ENCODE data around the gene IL3RA. TPM values are rescaled to one million over a fixed set of nuclear protein-coding genes. Genes with fewer than 3 reads are reported as not detected.

Gene IL3RA
- total RNA-seq, 1 experiment from 2014 or later, result not detected

DNA sequence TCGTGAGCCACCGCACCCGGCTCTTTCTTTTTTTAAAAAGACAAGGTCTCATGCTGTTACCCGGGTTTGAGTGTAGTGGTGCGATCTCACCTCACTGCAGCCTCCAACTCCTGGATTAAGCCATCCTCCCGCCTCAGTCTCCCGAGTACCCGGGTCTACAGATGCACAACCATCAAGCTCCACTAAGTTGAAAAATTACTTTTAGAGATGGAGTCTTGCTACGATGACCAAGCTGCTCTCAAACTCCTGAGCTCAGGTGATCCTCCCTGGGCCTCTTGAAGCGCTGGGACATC, 53.4 kb downstream of the IL3RA start:
- Histone ChIP-seq H3K4me3 (peak overlapping the region; percentile 97), H3K9me3 (no peaks in the 10 kb centered on the region), H3K27me3 (no peaks in the 10 kb centered on the region), H3K36me3 (peaks cover 73% of the 10 kb centered on the region)
- no peak for DNase-seq

DNA sequence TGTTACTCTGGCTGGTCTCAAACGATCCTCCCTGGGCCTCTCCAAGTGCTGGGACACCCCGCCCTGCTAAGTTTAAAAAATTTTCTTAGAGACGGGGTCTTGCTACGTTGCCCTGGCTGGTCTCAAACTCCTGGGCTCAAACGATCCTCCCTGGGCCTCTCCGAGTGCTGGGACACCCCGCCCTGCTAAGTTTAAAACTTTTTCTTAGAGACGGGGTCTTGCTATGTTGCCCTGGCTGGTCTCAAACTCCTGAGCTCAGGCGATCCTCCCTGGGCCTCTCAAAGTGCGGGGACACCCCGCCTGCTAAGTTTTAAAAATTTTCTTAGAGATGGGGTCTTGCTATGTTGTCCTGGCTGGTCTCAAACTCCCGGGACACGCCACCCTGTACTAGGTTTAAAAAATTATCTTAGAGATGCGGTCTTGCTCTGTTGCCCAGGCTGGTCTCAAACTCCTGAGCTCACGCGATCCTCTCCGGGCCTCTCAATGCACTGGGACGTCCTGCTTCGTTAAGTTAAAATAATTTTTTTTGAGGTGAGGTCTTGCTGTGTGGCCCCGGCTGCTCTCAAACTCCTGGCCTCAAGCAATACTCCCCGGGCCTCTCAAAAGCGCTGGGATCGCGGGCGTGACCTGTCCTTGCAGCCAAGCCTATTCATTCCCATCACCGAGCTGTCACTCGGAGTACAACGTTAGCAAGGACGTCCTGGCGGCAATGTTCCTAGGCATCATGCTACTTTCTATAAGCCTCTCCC, 54.2 kb downstream of the IL3RA start:
- Histone ChIP-seq H3K4me3 (peak overlapping the region; percentile 97), H3K9me3 (no peaks in the 10 kb centered on the region), H3K27me3 (no peaks in the 10 kb centered on the region), H3K36me3 (peaks cover 70% of the 10 kb centered on the region)
- DNase-seq, result no peak

DNA sequence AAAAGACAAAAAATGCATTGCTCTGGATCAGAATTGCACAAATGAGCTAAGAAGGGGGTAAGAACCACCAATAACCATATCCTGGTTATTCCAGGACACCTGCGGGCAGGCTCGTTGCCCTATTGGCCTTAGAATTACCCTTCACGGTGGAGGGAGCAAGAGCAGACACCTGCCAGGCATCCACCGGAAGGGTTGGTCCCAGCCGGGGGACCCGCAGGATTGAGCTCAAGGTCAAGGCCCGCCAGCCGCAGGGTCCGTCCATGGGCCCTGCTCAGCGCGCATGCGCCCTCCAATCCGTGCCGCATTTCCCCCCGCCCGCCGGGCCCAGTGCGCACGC, 54.8 kb downstream of the IL3RA start:
- no peak for DNase-seq
- Histone ChIP-seq H3K4me3 (peak overlapping the region; percentile 97), H3K36me3 (peaks cover 70% of the 10 kb centered on the region), H3K27me3 (no peaks in the 10 kb centered on the region), H3K9me3 (no peaks in the 10 kb centered on the region)

DNA sequence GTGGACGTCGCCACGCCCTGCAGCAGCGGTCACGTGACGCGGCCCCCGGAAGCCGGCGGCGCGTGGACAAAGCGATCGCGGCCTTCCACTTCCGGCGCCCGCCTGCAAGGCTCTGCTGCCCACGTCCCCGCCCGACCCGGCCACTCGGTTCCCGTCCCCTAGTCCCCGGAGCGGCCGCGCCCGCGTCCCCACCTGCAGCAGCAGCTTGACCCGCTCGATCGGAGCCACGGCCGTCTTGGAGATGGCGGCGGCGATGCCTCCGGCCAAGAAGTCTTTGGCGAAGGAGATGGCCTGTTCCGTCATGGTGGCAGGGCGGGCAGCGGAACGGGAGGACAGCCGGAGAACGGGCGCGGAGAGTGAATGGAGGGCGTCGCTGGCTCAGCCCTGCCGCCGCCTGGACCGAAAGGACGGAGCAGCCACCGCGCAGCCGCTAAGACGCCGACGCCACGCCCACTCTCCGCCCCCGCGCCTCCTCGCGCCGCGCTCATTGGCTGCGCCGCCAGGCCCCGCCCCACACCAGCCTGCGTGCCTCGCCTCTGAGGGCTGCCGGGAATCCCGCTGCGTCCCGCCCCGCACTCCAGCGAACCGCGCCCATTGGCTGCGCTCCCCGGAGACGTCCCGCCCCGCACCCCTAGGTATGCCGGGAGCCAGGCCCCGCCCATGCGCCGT, 55.3 kb downstream of the IL3RA start, which contains the start of gene SLC25A6:
TSS of gene SLC25A6 (minus strand) at position 407 of the 669 bp plus-strand sequence. CDS start at position 303, 104 bp downstream.
- Histone ChIP-seq H3K9me3 (no peaks in the 10 kb centered on the region), H3K4me3 (peak within 1 kb of the TSS; percentile 97), H3K36me3 (peaks cover 70% of the 10 kb centered on the region), H3K27me3 (no peaks in the 10 kb centered on the region)
- peak; percentile 100 for DNase-seq

DNA sequence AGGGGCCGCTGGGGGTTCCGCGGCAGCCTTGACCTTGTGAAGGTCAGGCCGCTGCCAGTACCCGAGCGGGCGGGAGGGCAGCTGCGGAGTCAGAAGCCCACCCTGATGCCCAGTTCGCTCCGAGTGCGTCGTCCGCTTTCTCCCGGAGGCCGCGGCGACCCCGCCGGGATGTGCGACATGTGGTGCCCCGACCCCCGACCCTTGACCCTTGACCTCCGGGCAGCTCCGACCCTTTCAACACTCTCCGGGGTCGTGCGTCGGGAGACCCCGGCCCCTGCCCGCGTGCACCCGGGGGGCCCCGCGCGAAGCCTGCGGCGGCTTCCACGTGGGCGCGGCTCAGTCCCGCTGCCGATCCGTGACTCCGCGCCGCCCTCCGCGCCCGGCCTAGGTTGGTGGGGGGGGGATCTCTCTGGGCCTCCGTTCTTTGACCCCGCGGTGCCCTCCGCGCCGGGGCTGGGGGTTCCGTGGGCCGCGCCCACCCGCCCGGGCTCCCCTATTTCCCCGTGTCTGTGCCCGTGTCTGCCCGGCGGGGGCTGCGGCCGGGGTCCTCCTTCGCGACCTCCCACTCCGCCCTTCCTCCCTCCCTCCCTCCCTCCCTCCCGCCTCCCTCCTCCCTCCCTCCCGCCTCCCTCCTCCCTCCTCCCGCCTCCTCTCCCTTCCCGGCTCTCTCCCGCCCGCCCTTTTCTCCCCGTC, 55.9 kb downstream of the IL3RA start:
- Histone ChIP-seq H3K9me3 (no peaks in the 10 kb centered on the region), H3K4me3 (peak overlapping the region; percentile 97), H3K27me3 (no peaks in the 10 kb centered on the region), H3K36me3 (peaks cover 65% of the 10 kb centered on the region)
- DNase-seq, result peak; percentile 92

DNA sequence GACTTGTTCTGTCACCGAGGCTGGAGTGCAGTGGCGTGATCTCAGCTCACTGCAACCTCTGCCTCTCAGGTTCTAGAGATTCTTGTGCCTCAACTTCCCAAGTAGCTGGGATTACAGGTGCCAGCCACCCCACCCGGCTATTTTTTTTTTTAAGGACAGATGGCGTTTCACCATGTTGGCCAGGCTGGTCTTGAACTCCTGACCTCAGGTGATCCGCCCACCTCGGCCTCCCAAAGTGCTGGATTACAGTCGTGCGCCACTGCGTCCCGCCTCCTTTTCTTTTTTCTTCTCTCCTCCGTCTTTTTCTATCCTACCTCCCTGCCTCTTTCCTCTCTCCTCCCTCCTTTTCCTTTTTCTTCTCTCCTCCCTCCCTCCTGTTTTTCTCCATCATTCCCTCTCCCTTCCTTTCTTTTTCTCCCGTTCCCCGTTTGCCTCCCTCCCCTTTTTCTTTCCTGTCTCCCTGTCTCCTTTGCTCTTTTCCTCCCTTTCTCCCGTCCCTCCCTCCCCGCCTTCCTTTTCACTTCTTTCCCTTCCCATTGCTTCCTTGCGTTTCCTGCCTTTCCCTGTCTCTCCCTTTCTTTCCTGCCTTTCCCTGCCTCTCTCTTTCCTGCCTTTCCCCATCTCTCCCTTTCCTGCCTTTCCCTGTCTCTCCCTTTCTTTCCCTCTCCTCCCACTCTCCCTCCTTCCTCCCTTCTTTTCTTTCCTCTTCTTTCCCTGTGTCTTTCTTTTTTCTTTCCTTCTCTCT, 57.5 kb downstream of the IL3RA start:
- no peak for DNase-seq
- no peaks in the 10 kb centered on the region for H3K9me3 ChIP-seq
- no peaks in the 10 kb centered on the region for H3K27me3 ChIP-seq
- peaks cover 62% of the 10 kb centered on the region for H3K36me3 ChIP-seq
- H3K4me3 ChIP-seq, result peak overlapping the region; percentile 97

DNA sequence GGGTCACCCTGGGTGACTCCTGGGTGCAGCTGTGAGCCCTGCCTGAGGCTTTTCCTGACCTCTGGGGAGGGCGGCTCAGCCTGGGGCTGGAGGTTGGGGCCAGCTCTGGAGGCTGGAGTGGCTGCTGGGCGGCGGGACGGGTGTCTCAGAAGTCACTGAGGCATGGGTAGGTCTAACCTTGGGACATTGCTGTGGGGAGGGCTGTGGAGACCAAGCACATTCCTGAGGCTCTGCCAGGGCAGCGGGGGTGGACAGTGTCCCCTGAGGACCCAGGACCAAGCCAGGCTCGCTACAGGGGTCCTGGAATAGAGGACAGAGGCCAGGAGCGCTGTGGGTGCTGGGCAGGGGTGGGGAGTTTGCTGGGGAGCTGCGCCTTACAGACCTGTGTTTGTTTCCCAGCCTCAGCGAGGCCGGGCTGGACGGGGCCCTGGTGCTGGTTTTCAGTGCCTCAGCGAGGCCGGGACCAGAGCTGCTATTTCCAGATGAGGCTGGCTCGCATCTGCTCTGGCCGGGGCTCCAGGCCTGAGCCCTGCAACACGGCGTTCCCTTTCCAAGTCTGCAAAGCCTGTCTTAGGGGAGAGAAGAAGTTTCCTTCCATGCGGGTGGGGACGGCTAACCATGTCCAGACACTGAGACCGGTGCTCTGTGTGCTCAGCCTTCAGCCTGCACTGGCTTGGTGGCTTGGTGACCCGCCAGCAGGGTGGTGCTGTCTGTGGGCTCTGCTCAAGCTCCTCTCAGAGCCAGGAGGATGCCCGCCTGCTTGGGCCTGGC, 58.3 kb downstream of the IL3RA start:
- Histone ChIP-seq H3K4me3 (peak overlapping the region; percentile 4; the same call in 1 of the 2 replicates), H3K36me3 (peaks cover 61% of the 10 kb centered on the region), H3K9me3 (no peaks in the 10 kb centered on the region), H3K27me3 (no peaks in the 10 kb centered on the region)
- DNase-seq, result no peak

DNA sequence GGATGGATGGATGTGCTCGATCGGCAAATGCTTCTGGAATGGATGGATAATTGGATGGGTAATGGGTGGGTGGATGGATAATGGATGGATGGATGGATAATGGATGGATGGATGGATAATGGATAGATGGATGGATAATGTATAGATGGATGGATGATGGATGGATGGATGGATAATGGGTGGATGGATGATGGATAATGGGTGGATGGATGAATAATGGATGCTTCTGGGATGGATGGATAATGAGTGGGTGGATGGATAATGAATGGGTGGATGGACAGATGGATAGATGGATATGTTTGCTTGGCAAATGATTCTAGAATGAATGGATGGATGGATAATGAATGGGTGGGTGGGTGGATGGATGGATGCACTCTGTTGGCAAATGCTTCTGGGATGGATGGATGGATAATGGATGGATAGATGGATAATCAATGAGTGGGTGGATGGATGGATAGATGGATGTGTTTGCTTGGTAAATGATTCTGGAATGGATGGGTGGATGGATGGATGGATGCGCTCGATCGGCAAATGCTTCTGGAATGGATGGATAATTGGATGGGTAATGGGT, 59.1 kb downstream of the IL3RA start:
- Histone ChIP-seq H3K27me3 (no peaks in the 10 kb centered on the region), H3K36me3 (peaks cover 61% of the 10 kb centered on the region), H3K9me3 (no peaks in the 10 kb centered on the region), H3K4me3 (no peak overlapping the region)
- DNase-seq, result no peak

DNA sequence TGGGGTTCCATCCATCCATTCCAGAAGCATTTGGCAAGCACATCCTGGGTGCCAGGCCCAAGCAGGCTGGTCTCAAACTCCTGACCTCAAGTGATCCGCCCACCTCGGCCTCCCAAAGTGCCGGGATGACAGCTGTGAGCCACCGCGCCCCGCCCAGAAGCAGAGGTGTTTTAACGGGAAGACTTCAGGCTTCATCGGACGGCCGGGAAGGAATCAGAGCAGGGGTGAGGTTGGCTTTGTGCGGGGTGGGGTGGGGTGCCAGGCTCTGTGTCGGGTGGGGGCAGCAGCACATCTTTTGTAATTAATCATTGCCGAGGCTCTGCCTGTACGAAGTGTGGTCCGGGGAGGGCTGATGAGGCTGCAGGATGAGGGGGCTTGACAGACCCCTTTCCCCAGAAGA, 60.4 kb downstream of the IL3RA start:
- Histone ChIP-seq H3K4me3 (no peak overlapping the region), H3K27me3 (no peaks in the 10 kb centered on the region), H3K36me3 (peaks cover 61% of the 10 kb centered on the region), H3K9me3 (no peaks in the 10 kb centered on the region)
- DNase-seq, result no peak

DNA sequence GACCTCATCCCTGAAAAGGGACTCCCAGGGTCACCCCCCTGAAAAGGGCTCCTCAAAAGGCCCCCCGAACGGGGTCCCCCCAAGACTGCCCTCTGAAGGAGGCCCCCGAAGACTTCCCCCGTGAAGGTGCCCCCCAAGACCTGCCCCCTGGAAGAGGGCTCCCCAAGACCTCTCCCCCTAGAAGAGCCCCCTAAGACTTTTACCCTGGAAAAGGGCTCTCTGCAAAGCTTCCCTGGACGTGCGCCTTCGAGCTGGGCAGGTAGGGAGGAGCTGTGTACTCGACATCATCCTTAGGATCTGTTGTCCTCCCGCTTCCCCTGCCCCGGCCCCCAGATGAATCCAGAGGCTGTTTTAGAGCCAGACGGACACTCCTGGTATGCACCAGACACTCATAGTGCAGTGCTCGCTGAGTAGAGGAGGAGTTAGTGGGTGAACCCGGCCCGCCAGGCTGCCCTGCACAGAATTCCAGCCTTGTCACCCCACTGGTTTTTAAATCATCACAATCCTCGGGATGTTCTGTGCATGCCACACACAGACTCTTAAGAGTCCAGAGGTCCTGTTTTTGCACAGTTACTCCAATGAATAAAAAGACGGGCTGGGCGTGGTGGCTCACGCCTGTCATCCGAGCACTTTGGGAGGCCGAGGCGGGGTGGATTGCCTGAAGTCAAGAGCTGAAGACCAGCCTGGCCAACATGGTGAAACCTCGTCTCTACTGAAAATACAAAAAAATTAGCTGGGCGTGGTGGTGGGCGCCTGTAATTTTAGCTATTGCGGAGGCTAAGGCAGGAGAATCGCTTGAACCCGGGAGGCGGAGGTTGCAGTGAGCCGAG, 61.1 kb downstream of the IL3RA start:
- no peaks in the 10 kb centered on the region for H3K27me3 ChIP-seq
- H3K9me3 ChIP-seq, result no peaks in the 10 kb centered on the region
- peaks cover 63% of the 10 kb centered on the region for H3K36me3 ChIP-seq
- no peak for DNase-seq
- no peak overlapping the region for H3K4me3 ChIP-seq

DNA sequence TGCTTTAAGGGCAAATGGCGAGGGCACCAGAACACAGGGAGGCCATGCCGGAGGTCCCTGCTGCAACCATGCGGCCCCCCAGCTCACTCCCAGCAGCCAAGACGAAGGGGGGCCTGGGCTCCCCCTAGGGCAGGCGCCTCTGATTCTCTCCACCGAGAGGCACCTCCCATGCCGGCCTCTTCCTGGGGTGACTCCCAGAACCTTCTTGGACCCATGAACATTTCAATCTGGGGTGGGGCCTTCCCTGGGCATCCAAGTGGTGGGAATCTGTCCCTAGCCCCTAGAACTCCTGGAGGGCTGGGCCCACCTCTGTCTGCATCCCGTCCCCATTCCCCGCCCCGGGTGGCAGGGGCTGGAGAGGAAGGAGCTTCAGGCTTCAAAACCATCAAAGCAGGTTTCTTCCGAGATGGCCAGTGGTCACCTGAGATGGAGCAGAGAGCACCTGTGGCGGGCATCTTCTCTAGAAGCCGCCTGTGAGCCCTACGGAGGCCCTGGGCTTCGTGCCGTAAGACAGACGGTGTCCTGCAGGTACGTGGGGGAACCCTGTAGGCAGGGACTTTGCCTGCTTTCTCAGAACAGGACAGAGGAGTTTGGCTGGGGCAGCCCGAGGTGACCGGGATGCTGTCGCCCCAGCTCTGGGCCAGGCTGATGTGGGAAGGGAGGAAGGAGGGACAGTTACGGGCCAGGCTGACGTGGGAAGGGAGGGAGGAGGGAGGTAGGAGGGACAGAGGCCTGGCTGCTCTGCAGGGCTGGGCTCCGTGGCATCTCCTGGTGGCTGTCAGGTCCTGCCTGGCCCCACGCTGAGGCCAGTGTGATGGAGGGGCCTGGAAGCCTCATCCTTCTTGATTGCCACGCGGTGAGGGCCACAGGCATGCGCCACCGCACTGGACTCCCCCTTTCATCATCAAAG, 62.1 kb downstream of the IL3RA start:
- Histone ChIP-seq H3K36me3 (peaks cover 71% of the 10 kb centered on the region), H3K27me3 (no peaks in the 10 kb centered on the region), H3K4me3 (no peak overlapping the region), H3K9me3 (no peaks in the 10 kb centered on the region)
- no peak for DNase-seq

DNA sequence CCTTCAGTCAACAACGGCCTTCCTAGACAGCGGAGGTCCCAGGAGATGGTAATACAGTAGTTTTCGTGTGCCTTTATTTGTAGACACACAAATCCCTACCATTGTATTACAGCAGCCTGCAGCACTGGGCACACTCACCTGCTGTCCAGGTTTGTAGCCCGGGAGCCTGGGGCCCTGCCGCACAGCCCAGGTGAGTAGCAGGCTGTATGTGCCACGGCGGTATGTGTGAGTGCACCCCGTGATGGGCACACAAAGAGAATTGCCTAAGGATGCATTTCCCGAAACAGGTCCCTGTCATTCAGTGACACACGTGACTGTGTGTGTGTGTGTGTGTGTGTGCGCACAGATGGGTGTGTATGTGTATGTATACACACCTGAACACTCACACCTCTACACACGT, 63.5 kb downstream of the IL3RA start:
- Histone ChIP-seq H3K27me3 (no peaks in the 10 kb centered on the region), H3K4me3 (no peak overlapping the region), H3K36me3 (peaks cover 78% of the 10 kb centered on the region), H3K9me3 (no peaks in the 10 kb centered on the region)
- no peak for DNase-seq

DNA sequence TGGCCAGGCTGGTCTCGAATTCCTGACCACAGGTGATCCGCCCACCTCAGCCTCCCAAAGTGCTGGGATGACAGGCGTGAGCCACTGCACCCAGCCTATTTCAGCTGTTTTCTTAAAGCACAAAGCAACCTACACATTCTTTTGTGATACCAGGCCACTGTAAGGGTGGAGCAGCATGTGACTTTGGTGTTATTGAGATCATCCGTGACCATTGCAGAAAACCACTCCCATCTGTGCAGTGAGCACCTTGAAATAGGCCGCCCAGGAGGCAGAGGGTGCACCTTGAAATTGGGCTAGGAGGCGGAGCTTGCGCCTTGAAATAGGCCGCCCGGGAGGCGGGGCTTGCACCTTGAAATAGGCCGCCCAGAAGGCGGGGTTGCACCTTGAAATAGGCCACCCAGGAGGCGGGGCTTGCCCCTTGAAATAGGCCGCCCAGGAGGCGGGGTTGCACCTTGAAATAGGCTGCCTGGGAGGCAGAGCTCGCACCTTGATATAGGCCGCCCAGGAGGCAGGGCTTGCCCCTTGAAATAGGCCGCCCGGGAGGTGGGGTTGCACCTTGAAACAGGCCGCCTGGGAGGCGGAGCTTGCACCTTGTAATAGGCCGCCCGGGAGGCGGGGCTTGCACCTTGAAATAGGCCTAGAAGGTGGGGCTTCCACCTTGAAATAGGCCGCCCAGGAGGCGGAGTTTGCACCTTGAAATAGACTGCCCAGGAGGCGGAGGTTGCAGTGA, 64.3 kb downstream of the IL3RA start:
- H3K36me3 ChIP-seq, result peaks cover 80% of the 10 kb centered on the region
- no peaks in the 10 kb centered on the region for H3K27me3 ChIP-seq
- H3K4me3 ChIP-seq, result no peak overlapping the region
- H3K9me3 ChIP-seq, result no peaks in the 10 kb centered on the region
- no peak for DNase-seq

Measured in MG63 (cell line).